NOMO-1 treated with DMSO at 0.1 percent for 48 hours (cell line): ENCODE results near the gene PIP5KL1.

Experiments
- DNase-seq: peaks from one replicate; lab custom pipeline; 2025; ENCODE audit not compliant: unreplicated experiment; lab: John Stamatoyannopoulos, UW

PIP5KL1 gene

DNA sequence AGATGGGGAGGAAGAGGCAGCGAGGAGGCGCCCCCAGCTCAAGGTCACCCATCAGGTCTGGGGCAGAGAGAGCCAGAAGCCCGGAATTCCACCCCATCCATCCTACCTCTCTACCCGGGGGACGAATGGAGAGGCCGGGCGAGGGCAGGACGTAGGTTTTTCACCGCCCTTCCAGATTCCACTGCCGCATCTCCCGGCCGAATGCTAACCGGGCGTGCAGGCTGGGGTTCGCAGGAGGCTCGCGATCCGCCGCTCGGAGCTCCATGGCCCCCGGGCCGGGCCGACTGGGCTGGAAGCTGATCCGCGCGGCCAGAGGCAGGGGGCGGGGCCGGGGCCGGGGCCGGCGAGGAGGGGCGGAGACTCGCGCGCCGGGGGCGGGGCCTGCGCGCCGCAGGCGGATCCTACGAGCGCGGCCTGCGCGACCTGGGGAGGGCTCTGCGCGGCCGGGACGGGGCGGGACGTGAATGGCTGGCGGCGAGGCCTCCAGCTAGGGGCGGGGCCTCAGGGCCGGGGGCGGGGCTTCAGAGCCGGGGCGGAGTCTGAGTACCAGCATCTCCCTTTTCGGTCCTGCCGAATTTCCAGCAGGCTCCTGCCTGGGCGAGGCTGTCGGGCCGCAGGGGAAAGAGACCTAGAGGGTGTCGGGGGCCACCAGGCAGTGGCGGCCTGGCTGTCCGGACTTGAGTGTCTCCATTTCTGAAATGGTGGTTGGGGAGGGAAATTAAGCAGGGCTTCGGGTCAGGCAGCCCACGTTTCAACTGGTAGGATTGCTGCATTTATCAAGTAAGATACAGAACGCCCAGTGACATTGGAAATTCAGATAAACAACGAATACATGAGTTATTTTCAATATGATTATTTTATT, 13.6 kb downstream of the PIP5KL1 start, which contains the start of gene ST6GALNAC4:
Gene ST6GALNAC4, minus strand, starts transcription at position 322 of the 862 bp plus-strand sequence. CDS start 622 bp downstream, outside the sequence.
- DNase-seq, result peak; percentile 85

DNA sequence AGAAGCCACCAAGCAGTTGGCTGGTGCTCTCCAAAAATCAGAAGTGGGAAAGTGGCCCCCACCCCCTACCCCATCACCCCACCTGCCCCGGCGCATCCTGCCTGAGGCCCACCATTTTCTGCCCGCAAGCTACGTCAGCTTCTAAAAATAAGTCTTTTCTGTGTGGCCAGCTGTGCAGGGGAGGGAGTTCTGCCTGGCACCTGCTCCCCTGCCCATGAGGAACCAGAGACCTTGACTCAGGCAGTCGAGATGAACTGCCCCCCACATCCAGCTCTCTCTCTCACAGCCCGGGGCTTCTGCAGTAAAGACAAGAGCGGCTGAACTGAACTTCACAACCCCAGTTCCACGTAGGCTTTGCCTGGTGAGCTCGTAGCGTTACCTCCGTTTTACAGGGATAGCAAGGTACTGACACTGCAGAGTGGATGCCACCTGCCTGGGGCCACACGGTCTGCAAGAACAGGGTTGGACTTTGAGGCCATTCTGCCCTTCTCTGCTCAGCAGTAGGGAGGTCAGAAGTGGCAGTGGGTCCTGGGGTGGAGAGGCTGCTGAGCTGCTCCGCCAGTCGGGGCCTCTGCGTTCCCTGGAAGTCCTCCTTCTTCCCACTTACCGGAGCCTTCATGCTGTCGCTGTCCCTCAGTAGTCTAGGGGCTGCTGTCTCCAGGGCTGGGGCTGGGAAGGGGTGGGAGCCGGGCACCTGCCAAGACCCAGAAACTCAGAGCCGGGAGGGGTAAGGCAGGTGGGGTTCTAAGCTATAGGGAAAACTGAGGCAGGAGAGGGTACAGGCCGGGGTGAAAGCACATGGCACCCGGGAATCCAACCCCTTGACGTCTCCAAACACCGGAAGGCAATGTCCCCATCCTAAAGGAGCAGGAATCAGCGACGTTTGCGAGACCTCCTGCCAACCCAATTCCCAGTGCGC, 14.5 kb downstream of the PIP5KL1 start:
- no peak for DNase-seq

- DNase-seq, result no peak
Observed at GRCh38 chr9:127915325-127915752, 15.2 kb downstream of the PIP5KL1 start.

GRCh38 chr9:127913682-127914081, 16.9 kb downstream of the PIP5KL1 start:
- no peak for DNase-seq

GRCh38 chr9:127912882-127913281, 17.7 kb downstream of the PIP5KL1 start:
- no peak for DNase-seq

GRCh38 chr9:127912296-127912695, 18.3 kb downstream of the PIP5KL1 start:
- DNase-seq, result no peak

GRCh38 chr9:127910613-127911205, 19.9 kb downstream of the PIP5KL1 start:
- no peak for DNase-seq

- no peak for DNase-seq
Observed at GRCh38 chr9:127909839-127910273, 20.7 kb downstream of the PIP5KL1 start.

DNA sequence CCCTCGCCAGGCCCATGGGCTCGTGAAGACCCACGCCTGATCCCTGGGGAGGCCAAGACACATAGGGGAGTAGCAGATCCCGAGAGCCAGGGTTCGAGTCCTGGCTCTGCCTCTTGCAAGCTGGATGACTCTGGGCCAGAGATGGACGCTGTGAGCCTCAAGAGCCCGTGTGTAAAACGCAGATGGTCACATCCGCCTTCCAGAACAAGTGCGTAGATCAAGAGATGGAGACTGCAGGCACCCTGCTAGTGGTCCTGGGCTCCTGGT, 22.0 kb downstream of the PIP5KL1 start:
- no peak for DNase-seq

GRCh38 chr9:127907867-127908659, 22.5 kb downstream of the PIP5KL1 start:
- no peak for DNase-seq

DNA sequence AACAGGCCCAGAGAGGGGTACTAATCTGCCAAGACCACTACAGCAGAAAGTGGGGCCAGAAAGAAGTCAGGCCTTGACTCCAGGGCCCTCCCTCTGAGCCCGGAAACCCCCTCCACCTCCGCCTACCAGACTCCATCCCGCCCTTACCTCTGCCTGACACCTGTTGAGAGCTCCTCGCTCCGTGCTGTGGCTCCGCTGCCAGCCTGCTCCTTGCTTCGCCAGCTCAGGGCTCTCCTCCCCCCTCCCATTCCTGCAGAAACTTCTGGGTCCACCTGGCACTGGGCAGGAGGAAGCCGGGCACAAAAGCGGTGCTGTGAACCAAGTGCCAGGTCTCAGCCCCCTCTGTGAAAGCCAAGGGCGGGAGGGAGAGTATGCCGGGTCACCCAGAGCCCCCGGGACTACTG, 24.8 kb downstream of the PIP5KL1 start:
- no peak for DNase-seq

- no peak for DNase-seq
Observed at GRCh38 chr9:127905004-127905728, 25.4 kb downstream of the PIP5KL1 start.

- DNase-seq, result no peak
Observed at GRCh38 chr9:127904561-127905003, 26.0 kb downstream of the PIP5KL1 start.

DNA sequence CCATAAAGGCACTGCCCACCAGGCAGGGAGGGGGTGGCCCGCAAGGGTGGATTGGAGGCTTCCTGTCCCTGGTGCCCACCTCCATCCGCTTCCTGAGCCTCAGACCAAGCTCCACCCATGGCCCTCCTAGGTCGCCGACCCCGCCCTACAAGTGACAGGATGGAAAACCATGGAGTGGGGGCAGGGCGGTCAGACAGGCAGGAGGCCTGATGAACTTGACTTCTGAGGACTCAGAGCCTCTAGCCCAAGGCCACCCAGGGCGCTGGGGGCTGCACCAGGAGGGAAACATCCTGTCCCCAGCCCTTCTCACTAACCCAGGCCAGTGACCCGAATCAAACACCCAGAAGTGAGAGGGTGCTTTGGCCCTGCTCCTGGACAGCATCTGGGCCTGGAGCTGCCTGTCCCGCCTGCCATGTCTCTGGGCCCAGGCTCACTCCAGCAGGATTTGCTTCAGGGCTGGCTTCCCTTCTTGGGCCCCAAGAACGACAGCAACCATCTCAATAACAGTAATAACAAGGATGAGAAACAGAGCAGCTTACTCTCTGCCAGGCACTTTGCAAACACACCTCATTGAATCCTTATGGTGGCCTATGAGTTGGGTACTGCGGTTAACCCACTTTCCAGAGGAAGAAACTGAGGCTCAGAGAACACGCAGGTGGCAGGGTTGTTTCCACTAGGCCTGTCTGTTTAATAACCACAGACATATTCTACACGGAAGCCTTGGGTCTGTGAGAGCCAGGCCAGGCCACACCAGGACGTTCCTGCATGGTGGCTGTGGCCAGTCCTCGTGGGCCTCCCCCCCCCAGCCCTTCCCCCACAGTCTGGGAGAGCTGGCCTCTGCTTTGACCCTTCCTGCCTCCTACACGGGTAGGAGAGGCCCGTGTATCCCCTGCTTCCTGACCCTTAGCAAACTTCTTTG, 26.8 kb downstream of the PIP5KL1 start:
- DNase-seq, result peak; percentile 64

- DNase-seq, result peak; percentile 34
Observed at GRCh38 chr9:127899128-127899943, 31.2 kb downstream of the PIP5KL1 start, which contains the start of gene ST6GALNAC6. Gene ST6GALNAC6 (minus strand): TSS chr9:127899603. CDS start chr9:127897981, 1,622 bp downstream.

DNA sequence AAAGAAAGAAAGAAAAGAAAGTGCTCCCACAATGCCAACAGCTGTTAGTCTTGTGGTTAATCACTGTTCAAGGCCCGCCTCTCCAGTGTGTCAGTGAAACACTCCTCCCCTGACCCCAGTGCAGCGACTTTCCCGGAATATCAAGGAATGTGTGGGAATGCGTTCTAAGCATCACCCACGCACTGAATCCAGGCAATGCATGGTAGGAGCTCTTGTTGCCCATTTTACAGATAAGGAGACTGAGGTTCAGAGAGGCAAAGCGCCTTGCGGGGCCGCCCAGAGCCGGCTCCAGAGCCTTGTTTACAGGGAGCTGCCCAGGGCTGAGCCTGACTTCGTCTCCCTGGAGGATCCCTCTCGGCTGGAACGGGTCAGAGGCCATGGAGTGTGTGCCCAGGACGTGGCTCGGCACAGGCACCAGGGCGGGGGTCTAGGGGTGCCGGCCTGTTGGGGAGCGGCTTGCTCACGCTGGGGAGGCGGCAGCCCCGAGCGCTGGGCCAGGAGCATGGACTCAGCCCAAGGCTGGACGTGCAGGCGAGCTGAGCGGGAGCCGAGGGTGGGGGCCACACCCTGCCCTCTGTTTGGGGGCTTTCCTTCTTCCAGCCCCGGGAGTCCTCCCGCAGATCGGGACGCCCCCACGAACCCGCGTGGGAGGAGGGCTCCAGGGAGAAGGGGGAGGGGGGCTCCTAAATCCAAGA, 32.0 kb downstream of the PIP5KL1 start:
- DNase-seq, result no peak

- DNase-seq, result peak; percentile 74
Observed at GRCh38 chr9:127897193-127897692, 33.3 kb downstream of the PIP5KL1 start.
